Activated T-helper 2 cell treated with anti-CD3 and anti-CD28 coated beads, Interferon-gamma antibody, Interleukin-2, Interleukin-4, amounts not matched to agents 10 μg/mL and 5 μg/mL and 100 μg/mL, durations not matched to agents 14 hours and 24 hours and 36 hours (primary cell): ENCODE measurements around the gene AGPAT4. TPM values are rescaled to one million over a fixed set of nuclear protein-coding genes. Genes with fewer than 3 reads are reported as not detected.

Experiments
- DNase-seq: peaks from one replicate; pipeline ENCODE4 v3.0.0; 2021; ENCODE audit warnings: low spot score
- H3K27ac Mint-ChIP-seq: one replicate; pipeline ENCODE4 v1.8.0; 2021; ENCODE audit warnings: mixed read lengths
- H3K27me3 Mint-ChIP-seq: one replicate; pipeline ENCODE4 v1.8.0; 2021; ENCODE audit warnings: low read depth, mixed read lengths
- H3K36me3 Mint-ChIP-seq: one replicate; pipeline ENCODE4 v1.8.0; 2021; ENCODE audit warnings: low read depth, mixed read lengths
- H3K4me1 Mint-ChIP-seq: one replicate; pipeline ENCODE4 v1.8.0; 2021; ENCODE audit warnings: low read depth, mixed read lengths
- H3K4me3 Mint-ChIP-seq: one replicate; pipeline ENCODE4 v1.8.0; 2021; ENCODE audit warnings: low read depth, mild to moderate bottlenecking, moderate library complexity, mixed read lengths
- H3K9me3 Mint-ChIP-seq: one replicate; pipeline ENCODE4 v1.8.0; 2021; ENCODE audit warnings: mixed read lengths
- intact Hi-C: fragments of 100-400 bp; cut with micrococcal nuclease; formaldehyde crosslinking; loops from one replicate; pipeline ENCODE4 v1.15.1; 2023
- total RNA-seq: library from RNA; stranded (reverse); gene quantifications from 2 replicates; pipeline ENCODE4 v1.2.3, GENCODE V29; 2022

Gene AGPAT4
- total RNA-seq, 1 donor from 2014 or later = 7.3 TPM

DNA sequence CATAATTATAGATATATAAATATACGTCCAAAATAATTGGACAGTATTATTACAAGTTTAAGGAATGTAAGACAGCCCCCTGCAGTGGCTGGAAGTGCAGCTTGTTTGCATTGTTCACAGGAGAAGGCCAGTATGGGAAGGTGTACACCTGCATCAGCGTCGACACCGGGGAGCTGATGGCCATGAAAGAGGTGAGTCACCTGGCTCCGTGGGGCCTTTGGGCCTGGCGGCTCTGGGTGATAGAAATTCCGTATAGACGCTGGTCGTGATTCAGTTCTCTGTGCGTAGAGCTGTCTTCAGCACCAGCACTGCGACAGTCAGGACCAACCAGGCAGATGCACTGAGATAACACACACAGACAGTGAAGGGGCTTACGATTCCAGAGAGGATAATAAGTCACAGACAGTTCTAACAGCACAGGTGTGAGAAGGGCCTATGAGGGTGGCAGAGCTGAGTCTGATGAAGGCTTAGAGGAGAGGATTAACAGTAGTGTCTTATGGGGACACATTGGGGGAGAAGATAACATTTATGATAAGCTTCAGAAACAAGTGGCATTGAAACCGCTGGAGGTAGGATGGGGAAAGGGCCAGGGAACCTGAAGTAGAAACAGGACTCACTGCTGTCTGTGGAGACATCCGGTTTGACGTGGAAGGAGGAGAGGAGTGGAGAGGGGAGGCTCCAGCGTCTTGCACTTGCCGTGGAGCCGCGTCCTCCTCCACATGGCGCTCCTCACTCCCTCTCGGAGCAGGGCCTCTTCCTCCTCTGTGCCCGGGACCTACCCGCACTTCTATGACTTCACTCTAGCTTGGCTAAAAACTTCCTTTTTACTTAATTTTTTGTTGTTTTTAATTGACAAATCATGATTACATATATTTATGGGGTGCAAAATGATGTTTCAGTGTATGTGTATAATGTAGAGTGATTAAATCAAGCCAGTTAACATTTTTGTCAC, 165.8 kb downstream of the AGPAT4 start:
- H3K4me1 Mint-ChIP-seq = peaks cover 34% of the 10 kb centered on the region
- no peaks in the 10 kb centered on the region for H3K9me3 Mint-ChIP-seq
- no peak for DNase-seq
- intact Hi-C loops = no loop called here
- peaks cover 81% of the 10 kb centered on the region for H3K36me3 Mint-ChIP-seq
- no peak overlapping the region for H3K27ac Mint-ChIP-seq
- no peak overlapping the region for H3K4me3 Mint-ChIP-seq
- no peaks in the 10 kb centered on the region for H3K27me3 Mint-ChIP-seq

DNA sequence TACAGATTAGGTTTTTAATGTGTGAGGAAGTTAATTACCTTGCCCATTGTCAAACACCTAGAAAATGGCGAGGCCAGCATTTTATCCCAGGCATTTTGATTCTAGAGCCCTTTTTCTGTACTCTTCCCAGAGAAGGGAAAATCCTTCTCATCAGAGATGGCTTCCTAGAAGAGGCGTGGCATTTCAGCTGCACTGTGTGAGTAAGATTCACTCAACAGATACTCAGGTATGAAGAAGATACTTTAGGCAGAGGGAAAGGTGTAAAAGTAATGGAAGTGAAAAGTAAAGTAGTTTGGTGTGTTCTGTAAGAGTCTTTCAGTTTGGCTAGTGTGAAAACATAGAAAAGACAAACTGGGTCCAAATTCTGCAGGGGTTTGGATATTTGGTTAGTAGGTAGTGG, 168.5 kb downstream of the AGPAT4 start:
- peaks cover 60% of the 10 kb centered on the region for H3K36me3 Mint-ChIP-seq
- H3K4me3 Mint-ChIP-seq = no peak overlapping the region

DNA sequence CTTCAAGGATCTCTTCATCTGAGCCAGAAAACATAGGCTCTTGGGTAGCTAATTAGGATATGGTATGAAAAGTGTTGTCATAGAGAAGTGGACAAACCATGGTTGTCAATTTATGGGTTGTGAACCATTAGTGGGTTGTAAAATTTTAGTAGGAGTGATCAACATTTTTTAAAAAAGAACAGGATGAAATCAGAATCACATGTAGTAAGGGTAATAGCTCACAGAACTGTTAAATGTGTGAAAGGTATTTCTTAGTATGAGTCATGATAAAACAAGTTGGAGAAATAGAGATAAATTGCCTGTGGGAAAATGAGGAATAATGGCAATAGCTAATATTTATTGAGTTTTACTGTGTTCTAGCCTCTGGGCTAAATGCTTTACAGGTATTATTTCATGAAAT, 168.9 kb downstream of the AGPAT4 start:
- Mint-ChIP-seq H3K9me3 (no peaks in the 10 kb centered on the region), H3K27ac (no peak overlapping the region), H3K4me3 (no peak overlapping the region), H3K36me3 (peaks cover 56% of the 10 kb centered on the region), H3K4me1 (peaks cover 11% of the 10 kb centered on the region), H3K27me3 (no peaks in the 10 kb centered on the region)
- DNase-seq = no peak
- intact Hi-C loops = loop anchor here (5.0 kb wide), 1 partner anchor 267 kb away; no protein-coding TSS in a partner anchor

More for the DNA sequence above, 168.5 kb downstream of the AGPAT4 start:
- no peak for DNase-seq
- peaks cover 14% of the 10 kb centered on the region for H3K4me1 Mint-ChIP-seq
- no peak overlapping the region for H3K27ac Mint-ChIP-seq
- H3K9me3 Mint-ChIP-seq = no peaks in the 10 kb centered on the region
- no peaks in the 10 kb centered on the region for H3K27me3 Mint-ChIP-seq
- intact Hi-C loops = no loop called here

DNA sequence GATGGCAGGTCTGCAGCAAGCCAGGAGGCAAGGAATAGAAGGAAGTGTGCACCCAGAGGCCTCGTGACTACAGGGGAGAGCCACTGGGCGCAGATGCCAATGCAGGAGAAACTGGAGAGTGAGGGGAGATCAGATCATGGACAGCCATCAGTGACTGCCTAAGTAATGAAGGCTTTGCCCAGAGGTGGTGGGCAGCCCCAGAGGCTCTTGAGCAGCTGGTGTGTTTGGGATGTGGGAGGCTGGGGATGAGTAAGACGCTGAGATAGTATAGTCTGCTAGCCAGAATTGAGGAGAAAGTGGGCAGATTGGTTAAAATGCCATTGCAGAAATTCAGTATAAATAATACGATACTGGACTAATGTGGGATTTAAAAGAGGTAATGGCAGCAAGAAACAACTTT, 170.4 kb downstream of the AGPAT4 start:
- DNase-seq = no peak

DNA sequence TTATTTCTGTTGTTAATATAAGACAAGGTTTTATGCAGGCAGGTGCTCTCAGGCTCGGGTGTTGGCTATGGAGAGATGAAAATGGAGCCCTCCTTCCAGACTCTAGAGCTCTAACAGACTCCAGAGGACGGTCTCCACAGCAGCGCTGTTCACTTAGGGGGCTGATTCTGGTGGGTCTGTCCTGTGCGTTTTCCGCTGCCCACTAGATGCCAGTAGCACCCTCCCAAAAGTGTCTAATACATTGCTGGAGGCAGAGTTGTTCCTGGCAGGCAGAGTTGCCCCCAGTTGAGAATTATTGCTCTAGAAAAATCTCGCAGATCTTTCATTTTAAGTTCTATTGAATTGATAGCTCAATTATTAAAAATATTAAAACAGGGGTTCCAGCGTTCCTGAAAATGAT, 172.3 kb downstream of the AGPAT4 start:
- H3K4me3 Mint-ChIP-seq = no peak overlapping the region
- peaks cover 46% of the 10 kb centered on the region for H3K36me3 Mint-ChIP-seq
- no peaks in the 10 kb centered on the region for H3K27me3 Mint-ChIP-seq
- no peaks in the 10 kb centered on the region for H3K9me3 Mint-ChIP-seq
- intact Hi-C loops = loop anchor here (5.0 kb wide), 1 partner anchor 271 kb away; no protein-coding TSS in a partner anchor
- H3K4me1 Mint-ChIP-seq = peaks cover 11% of the 10 kb centered on the region
- H3K27ac Mint-ChIP-seq = no peak overlapping the region
- no peak for DNase-seq

More for the DNA sequence above, 170.4 kb downstream of the AGPAT4 start:
- H3K27ac Mint-ChIP-seq = peak overlapping the region; percentile 34
- no peak overlapping the region for H3K4me3 Mint-ChIP-seq
- H3K27me3 Mint-ChIP-seq = no peaks in the 10 kb centered on the region
- intact Hi-C loops = loop anchor here (5.0 kb wide), 1 partner anchor 269 kb away; no protein-coding TSS in a partner anchor
- peaks cover 50% of the 10 kb centered on the region for H3K36me3 Mint-ChIP-seq
- peaks cover 11% of the 10 kb centered on the region for H3K4me1 Mint-ChIP-seq
- H3K9me3 Mint-ChIP-seq = no peaks in the 10 kb centered on the region

DNA sequence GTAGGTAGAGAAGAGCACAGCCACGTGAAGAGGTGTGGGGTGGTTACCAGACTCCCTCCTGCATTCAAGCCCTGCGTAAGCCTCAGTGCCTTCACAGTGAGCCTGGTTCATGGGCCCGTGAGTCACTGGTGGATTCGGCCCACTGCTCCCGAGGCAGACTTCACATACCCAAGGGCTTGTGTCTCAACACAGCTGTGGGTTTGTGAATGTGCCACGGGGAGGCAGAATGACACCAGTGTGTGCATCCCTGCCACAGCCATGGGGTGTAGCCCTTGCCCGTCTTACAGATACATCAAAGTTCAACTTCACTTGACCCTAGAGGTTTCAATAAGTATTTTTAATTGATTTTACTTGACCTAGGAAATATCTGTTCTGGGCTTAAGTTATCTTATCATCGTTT, 173.8 kb downstream of the AGPAT4 start:
- Mint-ChIP-seq H3K4me1 (peaks cover 9% of the 10 kb centered on the region), H3K27me3 (no peaks in the 10 kb centered on the region), H3K36me3 (peaks cover 34% of the 10 kb centered on the region), H3K27ac (no peak overlapping the region), H3K9me3 (no peaks in the 10 kb centered on the region), H3K4me3 (no peak overlapping the region)
- no peak for DNase-seq
- intact Hi-C loops = loop anchor here (5.0 kb wide), 1 partner anchor 272 kb away; no protein-coding TSS in a partner anchor

DNA sequence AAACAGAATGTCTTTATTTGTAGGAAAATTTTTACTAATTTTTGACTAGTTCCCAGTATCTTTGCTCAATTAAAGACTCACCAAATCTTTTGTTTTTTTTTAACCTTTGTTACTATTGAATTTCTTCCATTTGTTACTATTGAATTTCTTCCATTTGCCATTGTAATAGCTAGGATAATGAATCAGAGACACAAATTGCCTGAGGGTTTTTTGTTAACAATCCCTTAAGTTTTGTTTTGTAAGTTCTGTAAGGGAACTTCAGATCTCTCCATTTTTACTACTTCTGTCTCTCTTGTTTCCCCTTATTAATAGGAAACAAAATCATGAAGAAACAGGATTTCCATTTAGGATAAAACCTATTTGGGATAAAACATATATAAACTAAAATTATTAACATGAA, 177.9 kb downstream of the AGPAT4 start:
- intact Hi-C loops = no loop called here
- Mint-ChIP-seq H3K4me3 (no peak overlapping the region), H3K36me3 (peaks cover 37% of the 10 kb centered on the region)

DNA sequence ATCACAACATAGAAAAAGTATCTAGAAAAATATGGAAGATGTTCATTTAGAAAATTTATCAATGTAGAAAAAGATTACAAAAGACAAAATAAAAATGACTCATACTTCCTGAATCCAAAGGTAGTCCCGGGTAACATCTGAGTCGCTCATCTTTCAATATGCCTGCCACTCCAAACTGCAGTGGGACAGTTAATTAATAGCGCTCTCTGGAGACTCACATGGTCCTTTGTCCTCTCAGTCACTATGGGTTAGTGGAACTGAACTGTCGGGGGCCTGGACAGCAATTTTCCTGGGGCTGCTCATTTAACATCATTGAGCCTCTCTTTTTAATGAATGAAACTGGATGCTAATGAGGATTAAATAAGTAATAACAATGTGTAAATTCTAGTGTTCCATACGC, 178.9 kb downstream of the AGPAT4 start:
- Mint-ChIP-seq H3K27ac (no peak overlapping the region), H3K36me3 (peaks cover 40% of the 10 kb centered on the region), H3K4me1 (peaks cover 3% of the 10 kb centered on the region), H3K4me3 (no peak overlapping the region), H3K27me3 (no peaks in the 10 kb centered on the region), H3K9me3 (no peaks in the 10 kb centered on the region)
- no peak for DNase-seq
- intact Hi-C loops = no loop called here

More for the DNA sequence above, 177.9 kb downstream of the AGPAT4 start:
- H3K27me3 Mint-ChIP-seq = no peaks in the 10 kb centered on the region
- no peak for DNase-seq
- no peak overlapping the region for H3K27ac Mint-ChIP-seq
- peaks cover 3% of the 10 kb centered on the region for H3K4me1 Mint-ChIP-seq
- H3K9me3 Mint-ChIP-seq = no peaks in the 10 kb centered on the region

DNA sequence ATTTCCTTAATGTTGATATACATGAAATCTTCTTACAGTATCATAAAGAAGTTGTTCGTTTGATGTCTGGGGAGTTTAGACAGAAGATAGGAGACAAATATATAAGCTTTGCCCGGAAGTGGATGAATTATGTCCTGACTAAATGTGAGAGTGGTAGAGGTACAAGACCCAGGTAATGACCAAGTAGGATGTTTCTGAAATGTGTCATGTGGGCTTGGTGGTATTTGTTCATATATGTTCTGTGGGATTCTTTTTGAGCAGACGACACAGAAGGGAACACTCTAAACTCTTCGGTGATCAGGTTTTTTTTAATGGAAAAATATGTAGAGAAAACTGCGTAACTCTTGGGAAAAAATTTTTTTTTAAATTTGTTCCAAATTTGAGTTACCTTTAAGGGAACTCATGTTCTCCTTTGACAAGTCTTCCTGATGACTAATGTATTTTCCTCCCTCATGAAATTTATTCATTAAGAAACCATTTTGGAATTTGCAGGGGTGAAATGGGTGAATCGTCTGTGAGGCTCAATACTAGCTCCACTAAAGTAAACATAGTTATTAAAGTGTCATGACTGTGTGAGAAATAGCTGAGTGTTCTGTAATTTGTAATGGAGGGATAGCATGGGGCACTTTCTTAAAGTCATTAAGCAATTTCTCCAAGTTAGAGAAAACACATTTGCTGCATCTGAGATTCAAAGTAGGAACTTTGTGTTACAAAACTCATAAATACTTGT, 181.7 kb downstream of the AGPAT4 start:
- H3K4me3 Mint-ChIP-seq = no peak overlapping the region
- no peak for DNase-seq
- intact Hi-C loops = no loop called here
- peaks cover 3% of the 10 kb centered on the region for H3K4me1 Mint-ChIP-seq
- H3K27ac Mint-ChIP-seq = no peak overlapping the region
- no peaks in the 10 kb centered on the region for H3K9me3 Mint-ChIP-seq
- peaks cover 47% of the 10 kb centered on the region for H3K36me3 Mint-ChIP-seq
- H3K27me3 Mint-ChIP-seq = no peaks in the 10 kb centered on the region

DNA sequence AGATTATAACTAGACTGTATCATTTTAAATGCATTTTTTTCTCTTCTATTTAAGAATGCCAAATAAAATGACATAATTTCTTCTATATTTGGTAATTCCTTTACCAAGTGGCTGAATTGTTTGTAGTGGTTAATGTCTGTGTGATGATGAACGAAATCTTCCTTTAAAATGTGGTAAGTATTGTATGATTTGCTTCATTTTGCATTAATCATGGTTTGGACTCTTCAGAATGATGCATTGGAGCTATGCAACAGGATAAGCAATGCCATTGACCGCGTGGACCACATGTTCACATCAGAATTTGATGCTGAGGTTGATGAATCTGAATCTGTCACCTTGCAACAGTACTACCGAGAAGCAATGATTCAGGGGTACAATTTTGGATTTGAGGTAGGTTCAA, 182.7 kb downstream of the AGPAT4 start:
- Mint-ChIP-seq H3K36me3 (peaks cover 53% of the 10 kb centered on the region), H3K9me3 (no peaks in the 10 kb centered on the region), H3K4me3 (no peak overlapping the region), H3K27ac (no peak overlapping the region), H3K4me1 (peaks cover 3% of the 10 kb centered on the region), H3K27me3 (no peaks in the 10 kb centered on the region)
- intact Hi-C loops = no loop called here
- no peak for DNase-seq

DNA sequence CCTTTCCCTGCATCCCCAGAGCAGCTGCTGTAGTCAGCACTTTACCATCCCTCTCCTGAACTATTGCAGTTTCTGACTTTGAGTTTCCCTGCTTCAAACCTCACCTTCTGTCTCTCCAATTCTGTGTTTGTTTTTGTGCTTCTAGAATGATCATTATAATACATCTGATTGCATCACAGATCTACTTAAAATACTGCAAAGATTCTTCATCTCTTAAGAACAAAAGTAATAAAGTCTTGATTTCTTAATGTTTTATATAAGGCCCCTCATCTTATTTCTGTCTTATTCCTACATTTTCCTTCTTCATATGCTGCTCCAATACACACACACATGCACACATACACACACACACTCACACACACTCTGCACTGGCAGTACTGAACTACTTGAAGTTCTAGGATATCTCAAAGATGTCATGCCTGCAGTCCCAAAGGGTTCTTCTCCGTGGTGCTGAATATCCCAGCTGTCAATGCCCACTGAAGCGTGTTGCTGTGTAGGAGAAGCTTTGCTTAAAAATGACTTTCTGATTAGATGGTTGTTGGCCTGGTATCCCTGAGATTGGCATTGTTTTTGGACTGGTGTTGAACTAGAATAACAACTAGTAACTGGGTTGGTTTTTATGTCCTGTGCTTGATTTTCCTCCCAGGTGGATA, 185.1 kb downstream of the AGPAT4 start:
- no peak overlapping the region for H3K4me3 Mint-ChIP-seq
- intact Hi-C loops = loop anchor here (5.0 to 10.0 kb wide), 3 partner anchors 138 to 1636 kb away; partner anchors contain the start of genes AGPAT4, PACRG and PRKN
- no peak overlapping the region for H3K27ac Mint-ChIP-seq
- H3K27me3 Mint-ChIP-seq = no peaks in the 10 kb centered on the region
- H3K36me3 Mint-ChIP-seq = peaks cover 60% of the 10 kb centered on the region
- DNase-seq = no peak
- H3K9me3 Mint-ChIP-seq = no peaks in the 10 kb centered on the region
- H3K4me1 Mint-ChIP-seq = peaks cover 16% of the 10 kb centered on the region

DNA sequence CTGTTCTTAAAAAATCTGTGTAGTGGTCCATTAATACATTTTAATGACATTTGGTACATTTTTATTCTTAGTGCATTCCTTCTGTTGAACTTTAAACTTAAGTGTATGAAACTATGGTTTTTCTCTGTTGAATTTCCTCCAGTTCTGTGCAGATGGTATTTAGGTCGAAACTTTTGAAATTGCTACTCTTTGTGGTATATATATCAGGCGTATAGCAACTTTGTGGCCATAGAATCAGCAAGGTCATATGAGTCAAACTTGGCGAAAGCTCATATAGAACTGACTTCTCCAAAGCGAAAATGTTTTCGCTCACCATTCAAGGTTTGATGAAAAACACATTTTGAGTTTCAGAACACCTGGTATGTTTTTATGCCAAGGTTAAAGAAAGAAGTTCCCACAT, 188.6 kb downstream of the AGPAT4 start:
- DNase-seq = no peak
- intact Hi-C loops = loop anchor here (2.0 to 10.0 kb wide), 4 partner anchors 44 to 1640 kb away; partner anchors contain the start of genes AGPAT4, PACRG and PRKN

More for the DNA sequence above, 188.6 kb downstream of the AGPAT4 start:
- Mint-ChIP-seq H3K27ac (peak overlapping the region; percentile 30), H3K4me1 (peaks cover 13% of the 10 kb centered on the region), H3K36me3 (peaks cover 40% of the 10 kb centered on the region), H3K9me3 (no peaks in the 10 kb centered on the region), H3K4me3 (no peak overlapping the region), H3K27me3 (no peaks in the 10 kb centered on the region)
